Measurements from ENCODE around the gene MCF2. TPM values are rescaled to one million over a fixed set of nuclear protein-coding genes. Genes with fewer than 3 reads are reported as not detected.

Gene MCF2, protein sequence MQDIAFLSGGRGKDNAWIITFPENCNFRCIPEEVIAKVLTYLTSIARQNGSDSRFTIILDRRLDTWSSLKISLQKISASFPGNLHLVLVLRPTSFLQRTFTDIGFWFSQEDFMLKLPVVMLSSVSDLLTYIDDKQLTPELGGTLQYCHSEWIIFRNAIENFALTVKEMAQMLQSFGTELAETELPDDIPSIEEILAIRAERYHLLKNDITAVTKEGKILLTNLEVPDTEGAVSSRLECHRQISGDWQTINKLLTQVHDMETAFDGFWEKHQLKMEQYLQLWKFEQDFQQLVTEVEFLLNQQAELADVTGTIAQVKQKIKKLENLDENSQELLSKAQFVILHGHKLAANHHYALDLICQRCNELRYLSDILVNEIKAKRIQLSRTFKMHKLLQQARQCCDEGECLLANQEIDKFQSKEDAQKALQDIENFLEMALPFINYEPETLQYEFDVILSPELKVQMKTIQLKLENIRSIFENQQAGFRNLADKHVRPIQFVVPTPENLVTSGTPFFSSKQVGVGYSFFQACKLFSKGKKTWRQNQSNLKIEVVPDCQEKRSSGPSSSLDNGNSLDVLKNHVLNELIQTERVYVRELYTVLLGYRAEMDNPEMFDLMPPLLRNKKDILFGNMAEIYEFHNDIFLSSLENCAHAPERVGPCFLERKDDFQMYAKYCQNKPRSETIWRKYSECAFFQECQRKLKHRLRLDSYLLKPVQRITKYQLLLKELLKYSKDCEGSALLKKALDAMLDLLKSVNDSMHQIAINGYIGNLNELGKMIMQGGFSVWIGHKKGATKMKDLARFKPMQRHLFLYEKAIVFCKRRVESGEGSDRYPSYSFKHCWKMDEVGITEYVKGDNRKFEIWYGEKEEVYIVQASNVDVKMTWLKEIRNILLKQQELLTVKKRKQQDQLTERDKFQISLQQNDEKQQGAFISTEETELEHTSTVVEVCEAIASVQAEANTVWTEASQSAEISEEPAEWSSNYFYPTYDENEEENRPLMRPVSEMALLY
- under 1 TPM in 4 of 6 experiments, not detected in 2; 0.11 to 0.25 (median 0.17) TPM for total RNA-seq
- long read RNA-seq: 0 reads

DNA sequence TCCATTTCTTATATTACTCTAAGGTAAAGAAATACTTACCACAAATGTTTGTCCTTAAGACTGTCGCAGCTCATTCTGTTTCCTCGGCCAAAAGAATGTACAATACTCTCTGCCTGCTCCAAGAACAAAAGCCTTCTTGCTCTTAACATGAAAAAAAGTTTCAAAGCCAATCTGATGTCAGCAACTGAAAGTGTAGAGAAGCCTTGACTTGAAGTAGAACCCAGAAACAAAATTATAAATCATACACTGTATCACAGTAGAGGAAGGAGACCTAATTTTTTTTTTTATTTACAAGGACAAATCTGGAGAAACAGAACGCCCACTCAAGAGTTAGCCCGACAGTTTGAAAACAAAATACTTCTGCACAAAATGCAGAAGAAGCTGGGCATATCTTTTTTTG lies at the start of gene MCF2:
Gene MCF2, minus strand, starts transcription at position 101 of the 400 bp plus-strand sequence. CDS start 56,423 bp downstream, outside the sequence.
- ATAC-seq (no peak), DNase-seq (no peak)
- Histone ChIP-seq H3K4me1 (no peaks in the 10 kb centered on the region), H3K27ac (no peak within 1 kb of the TSS), H3K9me3 (no peaks in the 10 kb centered on the region), H3K27me3 (no peaks in the 10 kb centered on the region), H3K36me3 (no peaks in the 10 kb centered on the region), H3K4me3 (no peak within 1 kb of the TSS)
- WGBS (ENCODE audit: insufficient coverage, low coverage, low lambda C conversion rate, missing lambda C conversion rate): 54% methylated on average over 4 of the region's 4 CpGs
- no peak for TF ChIP-seq CTCF (IDR thresholded peaks at IDR 0.05)
- TF ChIP-seq POLR2A (IDR thresholded peaks at IDR 0.05): no peak
- intact Hi-C loops (cut with DNase I): no loop called here

DNA sequence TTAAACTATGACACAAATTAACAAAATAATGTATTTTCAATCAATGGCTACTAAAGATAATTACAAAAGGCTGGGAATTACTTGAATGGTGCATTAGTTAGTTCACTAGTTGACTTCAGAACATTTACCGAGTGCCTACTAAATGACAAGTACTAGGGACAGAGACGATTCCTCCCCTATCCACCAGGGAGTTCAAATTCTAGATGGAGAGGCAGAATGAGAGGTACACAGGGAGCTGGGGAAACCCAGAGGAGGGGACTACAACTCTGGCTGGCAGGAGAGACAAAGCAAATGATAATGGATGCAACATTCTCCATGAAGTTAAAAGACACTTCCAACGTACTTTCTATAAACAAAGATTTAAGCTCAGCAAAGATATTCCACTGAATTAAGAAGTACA lies 43.1 kb upstream of the MCF2 start:
- intact Hi-C loops (cut with DNase I): no loop called here
- Histone ChIP-seq H3K9me3 (peaks cover 0 to 7% (median 0%) of the 10 kb centered on the region in 4 donors), H3K27ac (no peak overlapping the region), H3K4me1 (no peaks in the 10 kb centered on the region), H3K36me3 (no peaks in the 10 kb centered on the region), H3K4me3 (no peak overlapping the region), H3K27me3 (no peaks in the 10 kb centered on the region)
- TF ChIP-seq CTCF (IDR thresholded peaks at IDR 0.05) (no peak), POLR2A (IDR thresholded peaks at IDR 0.05) (no peak)
- WGBS (ENCODE audit: insufficient coverage, low coverage, low lambda C conversion rate, missing lambda C conversion rate): 53% methylated on average over 3 of the region's 3 CpGs
- ATAC-seq: no peak
- DNase-seq: no peak

DNA sequence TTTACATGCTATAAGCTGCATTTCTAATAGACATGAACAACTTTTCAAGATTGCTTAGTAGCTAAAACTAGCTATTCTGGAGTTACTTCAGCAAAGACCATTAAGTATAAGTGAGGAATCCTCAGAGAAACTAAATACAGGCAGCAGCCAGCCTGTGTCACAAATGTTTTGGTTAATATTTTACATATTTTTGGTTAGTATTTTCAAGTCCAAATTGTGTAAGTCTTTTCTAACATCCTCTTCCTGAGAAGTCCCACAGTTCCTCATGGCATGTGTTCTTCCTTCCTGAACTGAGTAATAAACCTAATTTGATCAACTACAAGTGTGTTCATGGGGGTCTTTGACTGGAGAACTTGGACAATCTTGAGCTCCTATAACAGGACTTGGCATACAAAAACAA lies 42.4 kb upstream of the MCF2 start:
- H3K27ac ChIP-seq: no peak overlapping the region
- no peaks in the 10 kb centered on the region for H3K27me3 ChIP-seq
- DNase-seq: no peak
- no peak for TF ChIP-seq CTCF (IDR thresholded peaks at IDR 0.05)
- no peak for TF ChIP-seq POLR2A (IDR thresholded peaks at IDR 0.05)
- peak; percentile 31 to 59 (median 40) for ATAC-seq
- peaks cover 0 to 7% (median 0%) of the 10 kb centered on the region in 4 donors for H3K9me3 ChIP-seq
- H3K4me1 ChIP-seq: no peaks in the 10 kb centered on the region
- no peaks in the 10 kb centered on the region for H3K36me3 ChIP-seq
- no peak overlapping the region for H3K4me3 ChIP-seq
- intact Hi-C loops (cut with DNase I): no loop called here

- Histone ChIP-seq H3K4me1 (no peaks in the 10 kb centered on the region), H3K27me3 (no peaks in the 10 kb centered on the region), H3K36me3 (peaks cover 0 to 7% (median 0%) of the 10 kb centered on the region in 4 donors), H3K27ac (no peak overlapping the region), H3K9me3 (no peaks in the 10 kb centered on the region), H3K4me3 (no peak overlapping the region)
- DNase-seq: no peak
- no peak for ATAC-seq
- 62% methylated on average over 2 of the region's 2 CpGs for WGBS (ENCODE audit: insufficient coverage, low coverage, low lambda C conversion rate, missing lambda C conversion rate)
- intact Hi-C loops (cut with DNase I): no loop called here
- TF ChIP-seq CTCF (IDR thresholded peaks at IDR 0.05): no peak
- TF ChIP-seq POLR2A (IDR thresholded peaks at IDR 0.05): no peak
These were observed 31.2 kb upstream of the MCF2 start for GRCh38 chrX:139739138-139739537.
